Retinal pigment epithelial cell (primary cell): ENCODE measurements around the gene ARHGEF26.
A peak's percentile ranks its signal among the peaks of the same experiment; 100 is the strongest.

Source experiments
- DNase-seq: peaks from one replicate; pipeline ENCODE4 v3.0.0-alpha.2; 2010; ENCODE audit warnings: low read depth
- H3K4me3 ChIP-seq: 2 replicates; pipeline ENCODE4 v1.5.1; 2011; ENCODE audit warnings: mild to moderate bottlenecking, low read length, control low read depth, moderate library complexity
- CTCF ChIP-seq: conservative IDR thresholded peaks from 2 replicates; pipeline ENCODE4 v1.5.1; 2011; ENCODE audit warnings: low read depth, low read length, control low read depth, inconsistent platforms

Gene ARHGEF26

GRCh38 chr3:154142608-154143007 is 21.4 kb downstream of the ARHGEF26 start:
- no peak for DNase-seq
- no peak overlapping the region for H3K4me3 ChIP-seq
- no peak for TF ChIP-seq CTCF

GRCh38 chr3:154143873-154144272 is 22.7 kb downstream of the ARHGEF26 start:
- no peak overlapping the region for H3K4me3 ChIP-seq
- no peak for TF ChIP-seq CTCF
- no peak for DNase-seq

GRCh38 chr3:154144825-154145465 is 23.8 kb downstream of the ARHGEF26 start:
- DNase-seq = no peak
- no peak for TF ChIP-seq CTCF
- H3K4me3 ChIP-seq = no peak overlapping the region

GRCh38 chr3:154148541-154148940 is 27.4 kb downstream of the ARHGEF26 start:
- TF ChIP-seq CTCF = no peak
- no peak for DNase-seq
- H3K4me3 ChIP-seq = no peak overlapping the region

- DNase-seq = no peak
- H3K4me3 ChIP-seq = no peak overlapping the region
- TF ChIP-seq CTCF = no peak
Measured at GRCh38 chr3:154149286-154149685, 28.1 kb downstream of the ARHGEF26 start.

- DNase-seq = peak; percentile 54
- TF ChIP-seq CTCF = no peak
- H3K4me3 ChIP-seq = no peak overlapping the region
Measured at GRCh38 chr3:154151969-154152368, 30.8 kb downstream of the ARHGEF26 start.

- no peak for TF ChIP-seq CTCF
Measured at GRCh38 chr3:154152741-154153140, 31.6 kb downstream of the ARHGEF26 start.

More at GRCh38 chr3:154152741-154153140, 31.6 kb downstream of the ARHGEF26 start:
- no peak for DNase-seq
- no peak overlapping the region for H3K4me3 ChIP-seq
